NCI-H1694 treated with DMSO at 0.1 percent for 48 hours (cell line): ENCODE measurements around the gene KRT81.
"Not testable (repeated sequence)": the region's sequence is repeated elsewhere in the genome, so short reads cannot be mapped to it uniquely, and the experiment has no call there.

Experiments
- DNase-seq: peaks from one replicate; lab custom pipeline; 2025; lab: John Stamatoyannopoulos, UW

Gene KRT81

GRCh38 chr12:52317468-52318052, 26.2 kb upstream of the KRT81 start:
- no peak for DNase-seq

DNA sequence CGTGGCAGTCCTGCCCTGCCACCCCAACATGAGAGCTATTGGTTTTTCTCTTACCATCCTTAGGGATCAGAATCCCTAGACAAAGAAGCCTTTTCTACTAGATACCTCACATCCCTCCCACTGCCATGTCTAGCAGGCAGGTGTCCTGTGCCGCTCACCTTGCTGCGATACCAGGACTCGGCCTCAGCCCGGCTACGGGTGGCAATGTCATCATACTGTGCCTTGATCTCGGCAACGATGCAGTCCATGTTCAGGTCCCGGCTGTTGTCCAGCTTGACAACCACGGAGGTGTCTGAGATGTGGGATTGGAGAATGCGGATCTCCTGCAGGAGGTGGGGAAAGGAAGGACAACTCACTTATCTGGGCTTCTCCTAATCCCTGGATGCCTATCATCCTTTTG, 25.4 kb upstream of the KRT81 start:
- no peak for DNase-seq

DNA sequence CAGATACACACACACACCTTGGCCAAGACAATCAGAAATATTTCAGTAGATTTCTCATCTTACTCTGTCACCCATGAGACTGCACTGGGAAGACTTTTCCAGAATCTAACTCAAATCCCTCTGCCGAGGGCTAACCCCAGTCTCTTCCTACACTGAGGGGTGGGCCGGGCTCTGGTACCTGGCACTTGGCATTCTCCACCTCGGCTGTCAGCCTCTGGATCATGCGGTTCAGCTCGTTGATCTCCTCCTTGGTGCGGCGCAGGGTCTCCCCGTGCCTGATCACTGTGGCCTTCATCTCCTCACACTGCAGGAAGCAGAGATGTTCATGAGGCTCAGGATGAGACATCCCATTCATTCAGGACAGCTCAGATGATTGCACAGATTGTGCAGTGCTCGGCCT, 25.0 kb upstream of the KRT81 start:
- DNase-seq, result no peak

DNA sequence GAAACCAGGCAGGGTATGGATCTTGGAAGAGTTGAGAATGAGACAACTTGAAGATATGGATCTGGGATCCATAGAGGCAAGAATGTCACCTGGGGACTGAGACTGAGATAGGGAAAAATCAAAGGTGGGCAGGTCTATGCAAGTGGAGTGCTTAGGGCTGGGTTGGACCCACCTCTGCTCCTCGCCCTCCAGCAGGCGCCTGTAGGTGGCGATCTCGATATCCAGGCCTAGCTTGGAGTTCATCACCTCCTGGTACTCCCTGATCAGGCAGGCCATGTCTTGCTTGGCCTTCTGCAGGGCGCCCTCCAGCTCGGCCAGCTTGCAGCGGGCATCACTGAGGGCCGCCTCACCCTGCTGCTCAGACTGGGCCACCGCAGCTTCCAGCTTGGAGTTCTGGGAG, 24.4 kb upstream of the KRT81 start:
- not testable (repeated sequence) for DNase-seq

DNA sequence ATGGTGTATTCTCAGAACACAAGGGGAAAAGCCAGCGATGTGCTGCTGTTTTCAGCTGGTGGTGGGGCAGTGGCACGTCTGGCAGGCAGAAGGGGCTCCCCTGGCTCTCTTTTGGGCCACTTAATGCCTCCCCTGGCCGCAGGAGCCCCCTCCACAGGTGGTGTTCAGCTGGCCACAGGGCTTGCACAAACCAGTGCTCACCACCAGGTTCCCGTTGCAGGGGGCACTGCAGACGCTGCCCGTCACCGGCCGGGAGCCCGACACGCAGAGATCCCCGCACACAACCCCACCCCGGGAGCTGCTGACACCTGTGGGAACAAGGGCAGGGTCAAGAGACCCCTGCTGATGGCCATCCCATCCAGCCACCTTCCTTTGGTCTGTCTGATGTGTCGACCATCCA, 23.2 kb upstream of the KRT81 start:
- no peak for DNase-seq

- no peak for DNase-seq
Observed at GRCh38 chr12:52313926-52314325, 22.6 kb upstream of the KRT81 start.

GRCh38 chr12:52313461-52313860, 22.1 kb upstream of the KRT81 start:
- DNase-seq, result no peak

GRCh38 chr12:52312086-52312485, 20.8 kb upstream of the KRT81 start:
- no peak for DNase-seq

DNA sequence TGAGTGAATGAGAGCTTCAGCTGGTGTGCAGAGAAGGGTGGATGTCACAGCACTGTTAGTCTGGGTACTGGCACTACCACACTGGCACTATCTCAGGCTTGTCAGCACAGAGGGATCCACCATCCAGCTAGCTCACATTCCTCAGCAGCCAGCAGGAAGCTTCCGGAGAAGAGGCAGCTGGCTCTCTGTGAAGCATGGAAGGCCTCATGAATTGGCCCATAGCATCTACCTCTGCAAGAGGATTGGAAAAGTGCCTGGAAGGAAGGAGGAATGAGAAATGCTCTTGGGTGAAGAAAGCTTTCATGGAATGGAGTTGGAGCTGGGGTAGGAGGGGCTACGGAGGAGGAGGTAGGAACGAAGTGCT, 19.9 kb upstream of the KRT81 start:
- DNase-seq, result no peak

DNA sequence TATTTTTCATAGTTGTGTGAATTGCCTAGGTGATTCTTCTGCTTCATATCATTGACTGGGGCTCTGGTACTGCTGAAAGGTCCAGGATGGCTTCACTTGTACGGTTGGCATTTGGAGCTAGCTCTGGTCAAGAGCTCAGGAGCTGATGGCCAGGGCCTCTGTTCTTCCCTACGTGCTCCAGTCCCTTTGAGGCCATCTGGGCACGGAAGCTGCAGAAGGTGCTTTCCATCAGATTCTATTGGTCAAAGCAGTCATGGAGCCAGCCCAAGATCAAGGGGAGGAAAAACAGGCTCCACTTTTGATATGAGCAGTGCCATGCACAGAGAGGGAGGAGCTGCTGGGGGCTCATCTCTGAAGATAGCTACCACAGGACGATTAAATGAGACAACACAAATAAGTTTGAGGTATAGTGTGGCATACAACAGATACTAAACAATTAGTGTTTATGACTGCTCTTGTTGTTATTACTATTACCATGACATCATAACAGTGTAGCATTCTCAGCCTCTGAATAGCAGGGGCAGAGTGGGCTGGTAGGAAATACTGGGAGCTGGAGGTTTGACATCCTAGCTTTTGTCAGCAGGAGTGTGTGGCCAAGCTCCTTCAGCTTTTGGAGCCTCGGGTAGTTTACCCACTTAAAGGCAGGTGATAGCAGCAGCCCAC, 19.4 kb upstream of the KRT81 start:
- no peak for DNase-seq

GRCh38 chr12:52308806-52309425, 17.6 kb upstream of the KRT81 start:
- no peak for DNase-seq

DNA sequence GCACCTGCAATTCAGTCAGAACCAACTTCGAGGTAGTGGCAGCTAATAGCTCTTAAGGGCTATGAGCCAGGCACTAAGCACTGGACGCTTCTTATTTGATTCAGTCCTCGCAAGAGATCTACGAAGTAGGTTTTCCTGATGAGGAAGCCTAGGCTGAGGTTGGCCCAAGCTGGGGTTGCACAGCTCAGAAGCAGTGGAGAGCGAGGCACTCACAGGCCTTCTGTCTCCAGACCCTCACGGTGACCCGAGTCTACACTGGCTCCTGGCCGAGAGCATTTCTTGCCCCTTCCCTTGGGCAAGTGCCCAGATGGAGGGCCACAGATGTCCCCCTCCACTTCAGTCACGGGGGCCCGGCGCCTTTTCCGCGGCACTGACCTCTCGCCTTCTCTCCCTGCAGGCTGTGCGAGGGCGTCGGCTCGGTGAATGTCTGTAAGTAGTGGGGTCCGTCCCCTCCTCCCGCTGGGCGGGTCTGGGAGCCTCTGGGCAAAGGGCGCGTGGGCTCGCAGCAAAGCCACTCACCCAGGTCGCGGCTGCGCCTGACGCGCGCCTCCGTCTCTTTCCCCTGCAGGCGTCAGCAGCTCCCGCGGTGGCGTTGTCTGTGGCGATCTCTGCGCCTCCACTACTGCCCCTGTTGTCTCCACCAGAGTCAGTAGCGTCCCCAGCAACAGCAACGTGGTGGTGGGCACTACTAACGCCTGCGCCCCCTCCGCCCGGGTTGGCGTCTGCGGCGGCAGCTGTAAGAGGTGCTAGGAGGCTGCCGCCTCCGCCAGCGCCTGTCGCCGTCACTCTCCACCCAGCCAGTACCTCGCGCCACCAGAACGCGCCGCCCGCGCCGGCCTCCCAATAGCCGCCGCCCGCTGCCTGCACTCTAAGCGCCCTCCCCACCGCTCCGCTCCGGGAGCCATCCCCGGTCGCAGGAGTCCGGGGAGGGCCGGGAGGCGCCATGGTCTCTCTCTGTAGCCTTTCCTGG, 16.8 kb upstream of the KRT81 start:
- no peak for DNase-seq

GRCh38 chr12:52306731-52307130, 15.4 kb upstream of the KRT81 start:
- DNase-seq, result no peak

DNA sequence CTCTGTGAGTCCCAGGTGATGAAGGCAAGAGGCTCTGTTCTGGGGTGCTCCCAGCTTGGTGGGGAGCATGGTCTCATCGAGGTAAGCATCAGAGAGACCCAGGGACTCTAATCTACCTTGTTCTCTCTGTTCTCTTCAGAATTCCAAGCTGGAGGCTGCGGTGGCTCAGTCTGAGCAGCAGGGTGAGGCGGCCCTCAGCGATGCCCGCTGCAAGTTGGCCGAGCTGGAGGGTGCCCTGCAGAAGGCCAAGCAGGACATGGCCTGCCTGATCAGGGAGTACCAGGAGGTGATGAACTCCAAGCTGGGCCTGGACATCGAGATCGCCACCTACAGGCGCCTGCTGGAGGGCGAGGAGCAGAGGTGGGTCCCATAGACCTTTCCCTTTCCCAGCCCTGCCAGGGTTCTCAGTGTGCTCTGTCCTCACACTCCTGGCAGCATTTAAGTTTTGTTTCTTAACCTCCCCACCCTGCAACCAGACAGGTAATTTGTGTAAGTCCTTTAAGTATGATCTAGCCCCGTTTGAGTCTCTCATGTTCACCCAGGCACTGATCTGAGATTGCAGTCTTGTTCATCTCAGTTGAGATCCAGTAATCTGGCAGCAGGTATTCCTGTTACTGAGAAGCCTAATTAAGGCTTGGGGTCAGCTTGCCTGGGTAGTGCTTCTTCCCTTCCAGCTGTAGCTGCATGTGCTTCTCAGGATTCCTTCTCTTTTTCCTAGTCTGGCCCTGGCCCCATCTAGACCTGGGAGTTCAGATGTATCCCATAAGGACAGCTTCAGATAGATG, 14.8 kb upstream of the KRT81 start:
- no peak for DNase-seq

GRCh38 chr12:52304941-52305411, 13.6 kb upstream of the KRT81 start:
- not testable (repeated sequence) for DNase-seq

- DNase-seq, result not testable (repeated sequence)
Observed at GRCh38 chr12:52302242-52302914, 11.0 kb upstream of the KRT81 start.

- DNase-seq, result not testable (repeated sequence)
Observed at GRCh38 chr12:52301721-52302120, 10.4 kb upstream of the KRT81 start.

DNA sequence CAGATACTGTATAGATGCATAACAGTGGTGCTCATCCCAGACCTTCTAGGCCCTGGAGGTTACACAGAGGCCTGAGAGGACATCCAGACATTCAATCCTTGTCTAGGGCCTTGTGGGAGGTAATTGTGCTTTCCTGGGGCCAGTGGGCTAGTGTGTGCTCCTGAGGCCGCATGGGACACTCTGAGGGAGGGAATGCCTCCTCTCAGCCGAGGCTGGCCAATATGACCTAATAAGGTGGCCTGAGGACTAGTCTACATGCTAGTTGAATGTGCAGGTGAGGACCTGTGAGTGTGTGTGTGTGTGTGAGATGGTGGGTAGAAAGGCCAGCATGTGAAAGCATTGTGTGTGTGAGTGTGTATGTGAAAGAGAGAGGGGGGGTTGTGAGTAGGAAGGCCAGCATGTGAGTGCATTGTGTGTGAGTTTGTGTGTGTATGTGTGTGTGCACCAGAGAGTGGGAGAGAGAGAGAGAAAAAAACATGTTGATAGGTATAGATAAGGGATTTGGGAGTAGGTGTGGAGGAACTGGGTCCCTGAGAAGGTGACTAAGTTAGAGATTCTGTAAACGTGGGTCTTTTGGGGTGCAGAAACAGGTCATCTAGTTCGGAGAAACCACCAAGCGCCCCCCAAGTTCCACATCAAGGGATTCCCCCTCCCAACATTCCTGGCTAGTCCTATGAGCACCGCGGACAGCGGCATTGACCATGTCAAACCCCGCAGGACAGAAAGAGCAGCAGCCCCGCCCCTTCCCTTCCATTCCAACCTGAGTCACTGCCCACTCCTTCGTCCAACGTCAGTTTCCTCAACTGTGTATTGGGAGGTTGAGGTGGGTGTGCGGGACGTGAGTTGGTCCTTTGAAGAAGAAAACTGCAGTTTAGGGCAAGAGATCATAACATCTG, 9.7 kb upstream of the KRT81 start:
- DNase-seq, result no peak

DNA sequence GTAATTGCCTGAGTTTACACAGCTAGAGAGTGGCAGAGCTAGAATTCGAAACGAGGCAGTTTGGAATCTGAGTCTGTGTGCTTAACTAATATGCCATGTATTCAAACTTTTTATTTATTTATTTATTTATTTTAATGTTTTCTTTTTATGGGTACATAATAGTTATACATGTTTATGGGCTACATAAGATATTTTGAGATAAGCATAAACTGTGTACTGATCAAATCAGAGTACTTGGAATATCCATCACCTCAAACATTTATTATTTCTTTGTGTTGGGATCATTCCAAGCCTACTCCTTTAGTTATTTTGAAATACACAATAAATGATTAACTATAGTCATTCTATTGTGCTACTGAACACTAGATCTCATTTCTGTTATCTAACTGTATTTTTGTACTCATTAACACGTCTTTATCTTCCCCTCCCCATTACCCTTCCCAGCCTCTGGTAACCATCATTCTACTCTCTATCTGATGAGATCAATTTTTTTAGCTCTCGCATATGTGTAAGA, 7.4 kb upstream of the KRT81 start:
- no peak for DNase-seq
